GM18499 (cell line): ENCODE measurements around the gene ATP1B2.

ENCODE experiments used
- ATAC-seq: cut with Tn5 transposase; IDR thresholded peaks from one replicate; pipeline ENCODE4 v1.9.1; 2021; ENCODE audit warnings: moderate number of reproducible peaks; ENCODE audit not compliant: insufficient read depth, unreplicated experiment

The ATP1B2 gene

DNA sequence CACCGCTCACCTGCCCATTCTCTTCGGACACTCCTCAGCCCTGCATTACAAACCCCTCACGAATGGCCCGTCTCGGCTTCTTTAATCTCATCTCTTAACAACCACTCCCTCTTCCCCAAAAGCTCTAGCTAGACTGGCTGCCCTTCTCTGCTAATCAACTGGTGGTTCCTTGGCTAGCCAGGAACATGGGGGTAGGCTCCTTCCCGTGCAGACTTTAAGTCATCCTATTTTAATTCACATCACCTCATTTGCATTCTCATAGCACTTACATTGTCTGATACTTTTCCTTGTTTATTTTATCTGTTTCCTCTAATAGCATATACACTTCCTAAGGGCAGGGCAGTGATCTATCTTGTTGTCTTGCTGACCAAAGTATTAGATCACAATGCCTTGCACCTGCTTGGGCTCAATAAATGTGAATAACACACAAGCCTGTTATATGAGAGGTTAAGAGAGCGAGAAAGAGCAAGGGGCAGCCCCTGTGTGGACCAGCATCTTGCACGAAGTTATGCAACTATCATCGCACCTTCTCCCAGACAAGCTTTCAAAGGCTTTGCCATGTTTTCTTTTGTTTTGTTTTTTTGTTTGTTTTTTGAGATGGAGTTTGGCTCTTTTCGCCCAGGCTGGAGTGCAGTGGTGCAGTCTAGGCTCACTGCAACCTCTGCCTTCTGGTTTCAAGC lies 26.8 kb downstream of the ATP1B2 start:
- ATAC-seq = no peak

GRCh38 chr17:7684851-7685532 lies 34.3 kb downstream of the ATP1B2 start:
- no peak for ATAC-seq

- no peak for ATAC-seq
Measured at GRCh38 chr17:7685533-7686221, 35.0 kb downstream of the ATP1B2 start.

GRCh38 chr17:7686222-7687071 lies 35.7 kb downstream of the ATP1B2 start:
- ATAC-seq = no peak

- no peak for ATAC-seq
Measured at GRCh38 chr17:7687072-7687907, 36.6 kb downstream of the ATP1B2 start, which contains the start of gene TP53. TP53 (minus strand) TSS chr17:7687490; CDS start chr17:7676594, 10,896 bp downstream.

- peak; percentile 65 for ATAC-seq
Measured at GRCh38 chr17:7687908-7688807, 37.4 kb downstream of the ATP1B2 start, which contains the start of gene WRAP53. WRAP53 (plus strand) TSS chr17:7688477; CDS start chr17:7688649, 172 bp downstream.

DNA sequence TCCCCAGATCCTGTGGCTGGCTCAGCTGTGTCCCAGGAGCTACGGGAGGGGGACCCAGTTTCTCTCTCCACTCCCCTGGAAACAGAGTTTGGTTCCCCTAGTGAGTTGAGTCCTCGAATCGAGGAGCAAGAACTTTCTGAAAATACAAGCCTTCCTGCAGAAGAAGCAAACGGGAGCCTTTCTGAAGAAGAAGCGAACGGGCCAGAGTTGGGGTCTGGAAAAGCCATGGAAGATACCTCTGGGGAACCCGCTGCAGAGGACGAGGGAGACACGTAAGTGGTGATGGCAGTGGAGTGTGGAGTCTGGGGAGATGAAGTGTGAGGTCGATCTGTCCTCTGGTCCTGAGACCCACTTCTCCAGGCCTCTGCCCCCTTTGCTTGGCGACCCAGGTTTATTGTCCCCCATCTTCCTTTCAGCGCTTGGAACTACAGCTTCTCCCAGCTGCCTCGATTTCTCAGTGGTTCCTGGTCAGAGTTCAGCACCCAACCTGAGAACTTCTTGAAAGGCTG lies 38.1 kb downstream of the ATP1B2 start:
- ATAC-seq = no peak

DNA sequence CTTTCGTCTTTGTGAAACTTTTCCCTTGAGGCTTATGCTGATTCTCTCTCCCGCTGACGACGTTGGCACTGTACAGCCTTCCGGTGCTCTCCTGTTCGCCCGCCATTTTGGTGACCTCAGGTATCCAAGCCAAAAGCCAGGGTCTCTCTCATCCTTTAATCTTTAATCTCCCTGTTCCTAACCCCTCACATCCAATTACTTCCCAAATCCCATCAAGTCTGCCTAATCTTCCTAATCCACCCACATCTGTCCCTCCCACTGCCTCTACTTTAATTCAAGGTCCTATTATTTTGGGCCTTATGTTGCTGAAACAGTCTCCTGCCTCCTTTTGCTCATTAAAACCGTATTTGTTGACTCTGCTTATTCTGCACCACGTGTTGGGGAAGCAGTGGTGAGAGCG lies 44.9 kb downstream of the ATP1B2 start:
- ATAC-seq = no peak

- no peak for ATAC-seq
Measured at GRCh38 chr17:7697828-7698588, 47.3 kb downstream of the ATP1B2 start.

DNA sequence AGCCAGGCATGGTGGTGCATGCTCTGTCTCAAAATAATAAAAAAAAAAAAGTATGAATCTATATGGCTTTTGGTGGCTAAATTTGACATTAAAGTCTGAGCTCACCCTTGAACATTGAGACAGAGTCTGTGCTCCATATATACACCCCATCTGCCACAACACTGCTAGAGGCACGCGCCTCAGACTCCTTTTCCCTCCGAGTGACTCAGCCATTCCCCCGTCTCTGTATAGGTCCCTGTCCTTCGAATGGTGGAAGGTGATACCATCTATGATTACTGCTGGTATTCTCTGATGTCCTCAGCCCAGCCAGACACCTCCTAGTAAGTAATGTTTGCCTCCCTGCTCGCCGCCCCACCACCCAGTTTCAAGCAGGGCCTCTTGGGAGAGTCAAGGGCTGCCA lies 49.8 kb downstream of the ATP1B2 start:
- ATAC-seq = no peak

GRCh38 chr17:7701681-7702080 lies 51.0 kb downstream of the ATP1B2 start:
- no peak for ATAC-seq

DNA sequence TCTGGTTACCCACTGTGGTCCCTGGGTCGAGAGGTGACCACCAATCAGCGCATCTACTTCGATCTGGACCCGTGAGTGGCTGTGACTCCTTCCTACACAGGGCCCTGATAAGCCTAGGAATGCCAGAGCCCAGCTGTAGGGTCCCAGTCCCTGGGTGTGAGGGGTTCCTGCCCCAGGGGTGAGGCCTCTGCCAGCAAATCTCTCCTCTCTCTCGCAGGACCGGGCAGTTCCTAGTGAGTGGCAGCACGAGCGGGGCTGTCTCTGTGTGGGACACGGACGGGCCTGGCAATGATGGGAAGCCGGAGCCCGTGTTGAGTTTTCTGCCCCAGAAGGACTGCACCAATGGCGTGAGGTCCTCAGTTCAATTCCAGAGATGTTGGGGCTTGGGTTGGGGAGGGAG lies 52.0 kb downstream of the ATP1B2 start:
- ATAC-seq = no peak

GRCh38 chr17:7703584-7704479 lies 53.1 kb downstream of the ATP1B2 start:
- ATAC-seq = no peak

- no peak for ATAC-seq
Measured at GRCh38 chr17:7704601-7705268, 54.0 kb downstream of the ATP1B2 start, which contains the start of gene EFNB3. EFNB3 (plus strand) TSS chr17:7705202; CDS start chr17:7705599, 397 bp downstream.

- ATAC-seq = no peak
Measured at GRCh38 chr17:7705269-7706255, 54.8 kb downstream of the ATP1B2 start.
